Astrocyte (in vitro differentiated cells and primary cell): ENCODE measurements around the gene ZNF181. TPM values are rescaled to one million over a fixed set of nuclear protein-coding genes. Genes with fewer than 3 reads are reported as not detected.
A peak's percentile ranks its signal among the peaks of the same experiment; 100 is the strongest.

Experiments
- DNase-seq: peaks from one replicate; pipeline ENCODE4 v3.0.0-alpha.2; 2010; ENCODE audit warnings: low read depth
- FAIRE-seq: peaks from 2 replicates; lab custom pipeline; 2011; peaks lifted over from hg19 to GRCh38; lab: Jason Lieb, UNC
- H2AFZ ChIP-seq: 2 replicates; pipeline ENCODE4 v1.6.0; 2012; ENCODE audit warnings: low read depth, low read length, inconsistent platforms
- H3K27ac ChIP-seq: 2 replicates; pipeline ENCODE4 v1.5.1; 2011; ENCODE audit warnings: low read depth, low read length, inconsistent platforms
- H3K27me3 ChIP-seq: 2 replicates; pipeline ENCODE4 v1.6.0; 2011; ENCODE audit warnings: low read length, inconsistent platforms; ENCODE audit not compliant: insufficient read depth
- H3K36me3 ChIP-seq: 2 replicates; pipeline ENCODE4 v1.5.1; 2011; ENCODE audit warnings: low read length, inconsistent platforms; ENCODE audit not compliant: insufficient read depth
- H3K4me1 ChIP-seq: 2 replicates; pipeline ENCODE4 v1.5.1; 2011; ENCODE audit warnings: low read length, inconsistent platforms; ENCODE audit not compliant: insufficient read depth
- H3K4me2 ChIP-seq: 2 replicates; pipeline ENCODE4 v1.6.0; 2012; ENCODE audit warnings: low read length, inconsistent platforms
- H3K4me3 ChIP-seq: 2 replicates; pipeline ENCODE4 v1.5.1; 2011; ENCODE audit warnings: low read depth, mild to moderate bottlenecking, low read length, inconsistent platforms; ENCODE audit not compliant: insufficient read depth
- H3K79me2 ChIP-seq: 2 replicates; pipeline ENCODE4 v1.6.0; 2012; ENCODE audit warnings: mild to moderate bottlenecking, low read length, inconsistent platforms; ENCODE audit not compliant: insufficient read depth
- H3K9ac ChIP-seq: 2 replicates; pipeline ENCODE4 v1.6.0; 2012; ENCODE audit warnings: mild to moderate bottlenecking, low read length, inconsistent platforms
- H3K9me3 ChIP-seq: 2 replicates; pipeline ENCODE4 v1.5.1; 2012; ENCODE audit warnings: low read depth, mild to moderate bottlenecking, low read length, inconsistent platforms; ENCODE audit not compliant: insufficient read depth
- H4K20me1 ChIP-seq: 2 replicates; pipeline ENCODE4 v1.6.0; 2012; ENCODE audit warnings: low read length, inconsistent platforms; ENCODE audit not compliant: insufficient read depth
- H3K27ac Mint-ChIP-seq: one replicate; pipeline ENCODE4 v1.8.0; 2021; ENCODE audit warnings: mild to moderate bottlenecking, mixed read lengths; ENCODE audit not compliant: unreplicated experiment
- H3K27me3 Mint-ChIP-seq: one replicate; pipeline ENCODE4 v1.8.0; 2021; ENCODE audit warnings: low read depth, mixed read lengths; ENCODE audit not compliant: unreplicated experiment
- H3K36me3 Mint-ChIP-seq: one replicate; pipeline ENCODE4 v1.8.0; 2021; ENCODE audit warnings: low read depth, mixed read lengths; ENCODE audit not compliant: unreplicated experiment
- H3K4me1 Mint-ChIP-seq: one replicate; pipeline ENCODE4 v1.8.0; 2021; ENCODE audit warnings: low read depth, mixed read lengths; ENCODE audit not compliant: unreplicated experiment
- H3K4me3 Mint-ChIP-seq: one replicate; pipeline ENCODE4 v1.8.0; 2021; ENCODE audit warnings: mild to moderate bottlenecking, moderate library complexity, mixed read lengths; ENCODE audit not compliant: unreplicated experiment
- H3K9me3 Mint-ChIP-seq: one replicate; pipeline ENCODE4 v1.8.0; 2021; ENCODE audit warnings: mild to moderate bottlenecking, mixed read lengths; ENCODE audit not compliant: unreplicated experiment
- EZH2 ChIP-seq: IDR thresholded peaks from 2 replicates; pipeline ENCODE4 v1.6.1; 2012; ENCODE audit warnings: mild to moderate bottlenecking, low read length, inconsistent platforms; ENCODE audit not compliant: insufficient read depth
- total RNA-seq: library from RNA; stranded (reverse); gene quantifications from 2 replicates; pipeline ENCODE4 v1.2.1, GENCODE V29; 2021
- TF ChIP-seq, protein P1 (sequence below): IDR thresholded peaks from 2 replicates; pipeline ENCODE4 v1.5.1; 2011; ENCODE audit warnings: low read depth, mild to moderate bottlenecking, inconsistent platforms, low read length, moderate library complexity; ENCODE audit not compliant: insufficient read depth

Gene ZNF181
- total RNA-seq, 1 donor from 2014 or later = 4.8 TPM

DNA sequence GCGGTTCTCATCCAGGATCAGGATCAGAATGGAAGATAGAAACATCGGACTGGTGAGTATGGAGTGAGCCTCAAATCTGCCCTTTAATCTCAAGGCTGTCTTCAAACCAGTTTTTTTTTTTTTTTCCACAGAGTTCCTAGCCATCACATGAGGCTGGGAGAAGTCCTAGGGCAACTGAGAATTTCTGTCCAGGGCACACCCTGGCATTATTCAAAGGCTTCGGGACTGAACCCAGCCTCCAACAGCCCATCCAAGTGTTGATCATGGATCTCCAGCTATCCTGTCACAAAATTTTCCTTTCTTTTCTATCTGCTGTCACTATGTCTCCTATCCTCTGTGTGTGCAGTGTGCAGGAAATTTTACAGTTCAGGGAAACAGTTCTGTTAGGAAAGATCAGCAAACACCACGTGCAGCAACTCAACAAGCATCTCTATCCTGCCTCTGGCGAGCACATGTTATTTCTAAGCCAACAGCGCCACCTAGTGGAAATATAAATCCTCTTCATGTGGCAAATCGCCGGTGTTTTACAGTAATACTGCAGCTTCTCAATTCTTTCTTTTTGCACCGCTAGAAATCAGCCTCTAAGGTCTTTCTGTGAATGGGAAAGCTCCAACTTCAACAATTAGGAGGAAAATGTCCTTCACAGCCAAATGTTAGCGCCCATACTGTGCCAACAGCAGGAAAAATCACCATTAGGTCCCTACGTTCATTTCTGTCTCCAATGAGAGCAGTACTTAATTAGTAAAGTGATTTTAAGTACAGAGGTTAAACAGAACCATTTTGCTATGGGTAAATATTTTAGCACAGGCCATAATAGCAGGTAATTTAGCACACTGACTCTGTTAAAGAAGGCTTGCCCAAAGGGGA lies 21.4 kb upstream of the ZNF181 start:
- Histone ChIP-seq H2AFZ (no peak overlapping the region), H3K4me3 (no peak overlapping the region), H3K9me3 (peaks cover 3% of the 10 kb centered on the region), H3K27me3 (no peaks in the 10 kb centered on the region), H3K9ac (no peak overlapping the region), H3K4me1 (no peaks in the 10 kb centered on the region), H4K20me1 (no peaks in the 10 kb centered on the region), H3K4me2 (no peak overlapping the region), H3K27ac (no peak overlapping the region), H3K79me2 (no peaks in the 10 kb centered on the region), H3K36me3 (no peaks in the 10 kb centered on the region)
- Mint-ChIP-seq H3K27me3 (peaks cover 6% of the 10 kb centered on the region), H3K27ac (no peak overlapping the region), H3K4me1 (no peaks in the 10 kb centered on the region), H3K4me3 (no peak overlapping the region), H3K9me3 (peaks cover 9% of the 10 kb centered on the region), H3K36me3 (no peaks in the 10 kb centered on the region)
- peak; percentile 73 for FAIRE-seq
- TF ChIP-seq, protein P1, sequence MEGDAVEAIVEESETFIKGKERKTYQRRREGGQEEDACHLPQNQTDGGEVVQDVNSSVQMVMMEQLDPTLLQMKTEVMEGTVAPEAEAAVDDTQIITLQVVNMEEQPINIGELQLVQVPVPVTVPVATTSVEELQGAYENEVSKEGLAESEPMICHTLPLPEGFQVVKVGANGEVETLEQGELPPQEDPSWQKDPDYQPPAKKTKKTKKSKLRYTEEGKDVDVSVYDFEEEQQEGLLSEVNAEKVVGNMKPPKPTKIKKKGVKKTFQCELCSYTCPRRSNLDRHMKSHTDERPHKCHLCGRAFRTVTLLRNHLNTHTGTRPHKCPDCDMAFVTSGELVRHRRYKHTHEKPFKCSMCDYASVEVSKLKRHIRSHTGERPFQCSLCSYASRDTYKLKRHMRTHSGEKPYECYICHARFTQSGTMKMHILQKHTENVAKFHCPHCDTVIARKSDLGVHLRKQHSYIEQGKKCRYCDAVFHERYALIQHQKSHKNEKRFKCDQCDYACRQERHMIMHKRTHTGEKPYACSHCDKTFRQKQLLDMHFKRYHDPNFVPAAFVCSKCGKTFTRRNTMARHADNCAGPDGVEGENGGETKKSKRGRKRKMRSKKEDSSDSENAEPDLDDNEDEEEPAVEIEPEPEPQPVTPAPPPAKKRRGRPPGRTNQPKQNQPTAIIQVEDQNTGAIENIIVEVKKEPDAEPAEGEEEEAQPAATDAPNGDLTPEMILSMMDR = peak; percentile 56
- TF ChIP-seq EZH2 = no peak
- DNase-seq = peak; percentile 44

DNA sequence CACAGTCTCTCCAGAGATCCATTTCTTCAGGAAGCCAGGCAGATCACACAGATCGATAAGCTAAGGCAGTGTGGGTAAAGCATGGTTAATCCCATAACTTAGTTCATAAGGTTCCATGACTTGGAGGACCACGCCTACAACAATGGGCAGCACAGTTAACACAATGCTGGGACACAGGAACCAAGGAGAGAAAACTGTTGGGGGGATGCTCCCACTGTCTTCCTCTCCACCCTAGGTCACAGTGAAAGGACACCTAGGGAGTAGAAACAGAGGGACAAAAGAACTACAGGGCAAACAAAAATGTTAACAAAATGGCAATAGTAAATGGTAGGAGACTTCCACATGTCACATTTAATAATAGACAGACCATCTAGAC lies 20.8 kb upstream of the ZNF181 start:
- no peak overlapping the region for H3K4me3 ChIP-seq
- H2AFZ ChIP-seq = no peak overlapping the region
- H3K27ac ChIP-seq = no peak overlapping the region
- Mint-ChIP-seq H3K4me3 (no peak overlapping the region), H3K27ac (no peak overlapping the region), H3K27me3 (peaks cover 9% of the 10 kb centered on the region), H3K36me3 (no peaks in the 10 kb centered on the region), H3K9me3 (peaks cover 9% of the 10 kb centered on the region), H3K4me1 (no peaks in the 10 kb centered on the region)
- no peaks in the 10 kb centered on the region for H3K36me3 ChIP-seq
- no peak for TF ChIP-seq EZH2
- TF ChIP-seq, protein P1 = no peak
- no peak overlapping the region for H3K4me2 ChIP-seq
- H3K79me2 ChIP-seq = no peaks in the 10 kb centered on the region
- peaks cover 3% of the 10 kb centered on the region for H3K9me3 ChIP-seq
- no peak overlapping the region for H3K9ac ChIP-seq
- no peaks in the 10 kb centered on the region for H4K20me1 ChIP-seq
- DNase-seq (no peak), FAIRE-seq (no peak)
- H3K4me1 ChIP-seq = no peaks in the 10 kb centered on the region
- H3K27me3 ChIP-seq = no peaks in the 10 kb centered on the region

DNA sequence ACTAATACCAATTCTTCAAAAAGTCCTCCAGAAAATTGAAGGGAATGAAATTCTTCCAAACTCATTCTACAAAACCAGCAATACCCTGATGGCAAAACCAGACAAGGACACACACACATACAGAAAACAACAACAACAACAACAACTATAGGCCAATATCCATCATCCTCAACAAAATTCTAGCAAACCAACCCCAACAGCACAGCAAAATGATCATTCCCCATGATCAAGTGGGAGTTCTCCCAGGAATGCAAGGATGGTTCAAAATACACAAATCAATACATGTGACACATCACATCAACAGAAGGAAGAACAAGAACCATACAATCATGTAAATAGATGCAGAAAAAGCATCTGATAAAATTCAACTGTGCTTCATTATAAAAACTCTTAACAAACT lies 18.7 kb upstream of the ZNF181 start:
- Mint-ChIP-seq H3K36me3 (no peaks in the 10 kb centered on the region), H3K27ac (no peak overlapping the region), H3K9me3 (peaks cover 12% of the 10 kb centered on the region), H3K4me1 (no peaks in the 10 kb centered on the region), H3K27me3 (peaks cover 9% of the 10 kb centered on the region), H3K4me3 (no peak overlapping the region)
- no peak overlapping the region for H3K4me3 ChIP-seq
- H3K4me2 ChIP-seq = no peak overlapping the region
- TF ChIP-seq, protein P1 = no peak
- TF ChIP-seq EZH2 = no peak
- H3K4me1 ChIP-seq = no peaks in the 10 kb centered on the region
- no peak overlapping the region for H3K27ac ChIP-seq
- no peaks in the 10 kb centered on the region for H4K20me1 ChIP-seq
- H3K9ac ChIP-seq = no peak overlapping the region
- H3K79me2 ChIP-seq = no peaks in the 10 kb centered on the region
- H3K36me3 ChIP-seq = no peaks in the 10 kb centered on the region
- H2AFZ ChIP-seq = no peak overlapping the region
- H3K27me3 ChIP-seq = no peaks in the 10 kb centered on the region
- FAIRE-seq = no peak
- H3K9me3 ChIP-seq = peaks cover 3% of the 10 kb centered on the region
- no peak for DNase-seq
